Measurements from ENCODE around the gene MMP15. TPM values are rescaled to one million over a fixed set of nuclear protein-coding genes. Genes with fewer than 3 reads are reported as not detected.
"Not testable (repeated sequence)": the region's sequence is repeated elsewhere in the genome, so short reads cannot be mapped to it uniquely, and the experiment has no call there.

The MMP15 gene
- total RNA-seq, 4 donors from 2014 or later = under 0.01 to 12.5 (median 2.6) TPM

- Histone ChIP-seq H3K4me3 (no peak overlapping the region), H3K4me1 (no peaks in the 10 kb centered on the region), H3K36me3 (no peaks in the 10 kb centered on the region), H3K9me3 (no peaks in the 10 kb centered on the region), H3K27ac (no peak overlapping the region), H3K27me3 (no peaks in the 10 kb centered on the region)
- TF ChIP-seq CTCF (IDR thresholded peaks at IDR 0.05) (no peak), POLR2A (IDR thresholded peaks at IDR 0.05) (no peak)
- intact Hi-C loops (cut with DNase I; ENCODE audit: low total_unique reads) = no loop called here
- no peak for DNase-seq
These were observed 68.5 kb downstream of the MMP15 start for GRCh38 chr16:58094026-58094425.

GRCh38 chr16:58094791-58095574 lies 69.4 kb downstream of the MMP15 start:
- no peaks in the 10 kb centered on the region for H3K36me3 ChIP-seq
- TF ChIP-seq POLR2A (IDR thresholded peaks at IDR 0.05) = no peak
- TF ChIP-seq CTCF (IDR thresholded peaks at IDR 0.05) = no peak
- no peak overlapping the region for H3K27ac ChIP-seq
- no peaks in the 10 kb centered on the region for H3K9me3 ChIP-seq
- intact Hi-C loops (cut with DNase I; ENCODE audit: low total_unique reads) = no loop called here
- no peak overlapping the region for H3K4me3 ChIP-seq
- no peaks in the 10 kb centered on the region for H3K27me3 ChIP-seq
- DNase-seq = no peak
- no peaks in the 10 kb centered on the region for H3K4me1 ChIP-seq

GRCh38 chr16:58095575-58095960 lies 70.0 kb downstream of the MMP15 start:
- H3K4me3 ChIP-seq; intact Hi-C loops (cut with DNase I; ENCODE audit: low total_unique reads); DNase-seq; H3K9me3 ChIP-seq; H3K27ac ChIP-seq; H3K36me3 ChIP-seq; H3K27me3 ChIP-seq; H3K4me1 ChIP-seq: not testable (repeated sequence)

- Histone ChIP-seq H3K4me3 (no peak overlapping the region), H3K27me3 (no peaks in the 10 kb centered on the region), H3K27ac (no peak overlapping the region), H3K9me3 (no peaks in the 10 kb centered on the region), H3K4me1 (no peaks in the 10 kb centered on the region), H3K36me3 (no peaks in the 10 kb centered on the region)
- TF ChIP-seq CTCF (IDR thresholded peaks at IDR 0.05) (no peak), POLR2A (IDR thresholded peaks at IDR 0.05) (no peak)
- no peak for DNase-seq
- intact Hi-C loops (cut with DNase I; ENCODE audit: low total_unique reads) = no loop called here
These were observed 70.7 kb downstream of the MMP15 start for GRCh38 chr16:58096249-58096648.

Small RNAs within 50 kb of the gene (small RNA-seq; reads per million reads assigned to genes)
- gene RF00019 = not detected

Other genes starting within 250 kb of the MMP15 start
- 10 to 100 TPM in 2 of 4 donors, 1 to 10 TPM in 2; 3.2 to 44.2 (median 17.4) TPM for gene KIFC3, start 223.3 kb upstream of the MMP15 start, total RNA-seq
- not detected for gene CNGB1, start 54.6 kb upstream of the MMP15 start, total RNA-seq
- 10 to 100 TPM in 1 of 4 donors, 1 to 10 TPM in 3; 5.4 to 11.5 (median 6.9) TPM for gene ZNF319, start 25.1 kb upstream of the MMP15 start, total RNA-seq
- gene USB1, start 24.3 kb upstream of the MMP15 start, total RNA-seq = 10 to 100 TPM in 2 of 4 donors, 1 to 10 TPM in 2; 2.0 to 34.9 (median 14.9) TPM
- 10 to 100 TPM; 23.7 to 88.8 (median 59.2) TPM for gene CFAP20, start 103.6 kb downstream of the MMP15 start, total RNA-seq
- gene CSNK2A2, start 172.4 kb downstream of the MMP15 start, total RNA-seq = 10 to 100 TPM; 28.1 to 62.5 (median 45.9) TPM

All from uterus (tissue), 4 donors.